GM12892 (cell line): ENCODE results near the gene KCNG4.

ENCODE experiments used
- POLR2A ChIP-seq: IDR thresholded peaks from 2 replicates; pipeline ENCODE4 v1.6.1; 2011; ENCODE audit warnings: low read depth, low read length, control low read depth
- POLR2AphosphoS5 ChIP-seq: IDR thresholded peaks from 2 replicates; pipeline ENCODE4 v1.6.1; 2011; ENCODE audit warnings: low read depth, low read length, control low read depth
- TAF1 ChIP-seq: IDR thresholded peaks from 2 replicates; pipeline ENCODE4 v1.6.1; 2011; ENCODE audit warnings: low read depth, mild to moderate bottlenecking, control low read depth, low read length, borderline replicate concordance

GRCh38 chr16:84196727-84197394 is 43.0 kb downstream of the KCNG4 start:
- TF ChIP-seq POLR2AphosphoS5 (no peak), POLR2A (no peak), TAF1 (no peak)
